Right lobe of liver (tissue), 4 donors: ENCODE results near the gene ZACN.

ENCODE experiments used
- POLR2A ChIP-seq: fragments of 450-650 bp; IDR thresholded peaks from one replicate; pipeline ENCODE4 v1.6.1; 2017; ENCODE audit warnings: antibody characterized with exemption, mild to moderate bottlenecking
- TF ChIP-seq, protein P1 (sequence below), 4 donors: fragments of 200-600 bp in 3 of 4; fragments of 450-650 bp in 1 of 4; IDR thresholded peaks; one replicate each; pipeline versions ENCODE4 v1.5.1 to v1.8.0; 2016 to 2022; ENCODE audit warnings: antibody characterized with exemption in 4 of 4, mild to moderate bottlenecking in 2 of 4
- donor health status: DM: no; HTN: no; CAD: no.
- donor health status: DM: no; HTN: no; CAD: no.
- donor health status: DM: no; HTN: yes; CAD: no.

DNA sequence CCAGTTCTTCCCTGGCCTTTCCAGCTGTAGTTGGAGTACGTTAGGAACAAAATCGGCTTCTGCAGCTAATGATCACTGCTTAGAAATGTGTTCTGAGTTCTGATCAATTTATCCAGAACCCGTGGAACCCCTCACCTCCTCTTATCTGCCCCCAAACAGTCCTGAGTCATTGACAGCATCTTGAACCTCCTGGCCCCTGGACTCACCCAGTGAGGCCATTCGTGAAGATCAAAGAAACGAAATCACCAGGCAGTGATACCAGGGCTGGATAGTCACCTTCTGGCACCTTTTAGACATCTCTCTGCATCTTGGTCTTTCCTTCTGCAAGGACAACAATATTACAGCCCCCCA, 41.7 kb downstream of the ZACN start:
- TF ChIP-seq, protein P1, sequence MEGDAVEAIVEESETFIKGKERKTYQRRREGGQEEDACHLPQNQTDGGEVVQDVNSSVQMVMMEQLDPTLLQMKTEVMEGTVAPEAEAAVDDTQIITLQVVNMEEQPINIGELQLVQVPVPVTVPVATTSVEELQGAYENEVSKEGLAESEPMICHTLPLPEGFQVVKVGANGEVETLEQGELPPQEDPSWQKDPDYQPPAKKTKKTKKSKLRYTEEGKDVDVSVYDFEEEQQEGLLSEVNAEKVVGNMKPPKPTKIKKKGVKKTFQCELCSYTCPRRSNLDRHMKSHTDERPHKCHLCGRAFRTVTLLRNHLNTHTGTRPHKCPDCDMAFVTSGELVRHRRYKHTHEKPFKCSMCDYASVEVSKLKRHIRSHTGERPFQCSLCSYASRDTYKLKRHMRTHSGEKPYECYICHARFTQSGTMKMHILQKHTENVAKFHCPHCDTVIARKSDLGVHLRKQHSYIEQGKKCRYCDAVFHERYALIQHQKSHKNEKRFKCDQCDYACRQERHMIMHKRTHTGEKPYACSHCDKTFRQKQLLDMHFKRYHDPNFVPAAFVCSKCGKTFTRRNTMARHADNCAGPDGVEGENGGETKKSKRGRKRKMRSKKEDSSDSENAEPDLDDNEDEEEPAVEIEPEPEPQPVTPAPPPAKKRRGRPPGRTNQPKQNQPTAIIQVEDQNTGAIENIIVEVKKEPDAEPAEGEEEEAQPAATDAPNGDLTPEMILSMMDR (IDR thresholded peaks at IDR 0.05) = no peak
- TF ChIP-seq POLR2A = no peak
